GM20431 (cell line): Measurements from ENCODE around the gene LRRK2.

Experiments used
- in situ Hi-C: fragments of 300-500 bp; cut with MseI, MboI; formaldehyde crosslinking; loops from one replicate; pipeline ENCODE4 v1.15.0; 2020; ENCODE audit warnings: low sequenced_read_pairs; ENCODE audit not compliant: unreplicated experiment

LRRK2 gene

DNA sequence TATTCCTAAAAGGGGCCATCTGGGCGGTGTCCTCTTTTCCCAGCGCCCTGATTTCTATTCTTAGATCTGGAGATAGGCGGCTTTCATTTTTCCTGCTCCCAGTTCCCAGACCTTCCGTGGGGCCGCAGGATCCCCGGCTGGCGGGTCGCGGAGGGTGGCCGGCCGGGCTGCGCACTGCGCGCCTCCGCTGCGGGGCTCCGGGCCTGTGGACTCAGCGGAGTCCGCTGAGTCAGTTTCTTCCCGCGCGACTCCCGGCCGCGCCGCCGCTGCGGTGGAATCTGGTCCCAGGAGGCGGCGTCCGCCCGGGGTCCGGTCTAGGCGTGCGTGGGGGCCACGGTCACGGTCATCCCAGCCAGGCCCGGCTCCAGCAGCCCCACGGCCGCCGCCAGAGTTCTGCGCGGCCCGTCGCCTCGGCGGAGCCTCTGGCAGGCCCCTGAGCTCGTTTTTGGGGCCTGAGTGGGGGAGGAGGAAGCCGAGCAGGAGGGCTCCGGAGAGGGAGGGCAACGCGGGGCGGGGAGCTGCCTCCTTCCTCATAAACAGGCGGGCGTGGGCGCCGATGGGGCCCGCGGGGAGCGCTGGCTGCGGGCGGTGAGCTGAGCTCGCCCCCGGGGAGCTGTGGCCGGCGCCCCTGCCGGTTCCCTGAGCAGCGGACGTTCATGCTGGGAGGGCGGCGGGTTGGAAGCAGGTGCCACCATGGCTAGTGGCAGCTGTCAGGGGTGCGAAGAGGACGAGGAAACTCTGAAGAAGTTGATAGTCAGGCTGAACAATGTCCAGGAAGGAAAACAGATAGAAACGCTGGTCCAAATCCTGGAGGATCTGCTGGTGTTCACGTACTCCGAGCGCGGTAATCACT lies at the start of gene LRRK2:
Gene LRRK2, plus strand, starts transcription at position 559 of the 853 bp plus-strand sequence. Its CDS starts 135 bp downstream, at position 694.
- in situ Hi-C loops: no loop called here

DNA sequence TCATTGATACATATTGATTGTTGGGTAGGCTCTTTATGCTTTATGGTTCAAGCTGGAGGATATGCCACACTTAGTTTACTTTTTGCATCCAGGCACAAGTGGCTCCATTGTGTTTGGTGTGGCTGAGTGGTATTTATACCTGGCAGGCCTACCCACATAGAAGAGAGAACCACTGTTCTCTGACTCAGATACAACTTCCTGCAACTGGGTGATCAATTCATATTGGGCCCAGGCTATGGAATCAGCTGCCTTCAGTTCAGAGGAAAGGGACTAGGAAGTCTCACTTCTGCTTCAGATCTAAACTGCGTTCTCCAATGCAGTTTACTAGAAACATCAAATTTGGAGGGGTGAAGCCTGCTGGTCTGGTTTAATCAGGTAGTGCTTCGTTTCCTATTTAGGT lies 49.8 kb upstream of the LRRK2 start:
- in situ Hi-C loops: no loop called here

DNA sequence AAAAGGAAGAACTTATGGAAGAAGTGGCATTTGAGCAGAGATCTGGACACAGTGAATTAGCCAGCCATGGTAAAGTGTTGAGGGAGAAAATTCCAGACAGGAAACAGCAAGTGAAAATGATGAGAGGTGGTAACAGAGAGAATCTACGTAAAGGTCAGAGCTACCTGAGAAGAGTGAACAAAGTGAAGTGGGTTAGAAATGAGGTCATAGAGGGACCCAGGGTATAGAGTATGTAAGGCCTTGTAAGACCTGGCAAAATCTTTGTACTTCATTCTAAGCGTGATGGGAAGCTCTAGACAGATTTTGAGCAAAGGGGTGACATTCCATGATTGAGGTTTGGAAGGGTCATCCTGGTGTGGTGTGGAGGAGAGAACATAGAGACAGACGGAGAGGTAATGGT lies 49.3 kb upstream of the LRRK2 start:
- in situ Hi-C loops: no loop called here

DNA sequence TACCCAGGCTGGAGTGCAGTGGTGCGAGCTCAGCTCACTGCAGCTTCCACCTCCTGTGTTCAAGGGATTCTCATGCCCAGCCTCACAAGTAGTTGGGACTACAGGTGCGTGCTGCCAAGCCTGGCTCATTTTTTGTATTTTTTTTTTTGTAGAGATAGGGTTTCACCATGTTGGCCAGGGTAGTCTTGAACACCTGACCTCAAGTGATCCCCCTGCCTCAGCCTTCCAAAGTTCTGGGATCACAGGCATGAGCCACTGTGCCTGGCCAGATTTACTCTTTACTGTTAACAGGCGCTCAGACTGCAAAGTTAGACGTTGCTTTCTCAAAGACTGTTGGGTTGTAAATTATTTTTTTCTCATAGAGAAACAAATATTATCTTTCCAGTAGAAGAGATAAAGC lies 46.1 kb upstream of the LRRK2 start:
- in situ Hi-C loops: no loop called here

DNA sequence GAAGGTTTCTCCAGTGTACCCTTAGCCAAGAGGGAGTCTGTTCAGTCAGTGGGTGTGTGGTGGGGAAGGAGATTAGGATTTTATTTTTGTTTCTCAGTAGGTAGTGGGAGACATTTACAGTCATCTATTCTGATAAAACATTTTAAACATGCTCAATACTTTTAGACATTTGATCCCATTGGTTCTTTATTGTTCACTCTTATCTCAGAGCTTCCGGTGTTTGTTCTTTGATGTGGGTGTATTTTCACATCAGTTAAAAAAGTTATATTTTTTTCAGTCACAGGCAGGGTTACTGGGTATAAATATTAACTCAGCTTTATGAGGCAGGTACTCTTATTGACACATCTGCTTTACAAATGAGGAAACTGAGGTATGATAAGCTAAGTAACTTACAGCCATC lies 43.3 kb upstream of the LRRK2 start:
- in situ Hi-C loops: no loop called here

DNA sequence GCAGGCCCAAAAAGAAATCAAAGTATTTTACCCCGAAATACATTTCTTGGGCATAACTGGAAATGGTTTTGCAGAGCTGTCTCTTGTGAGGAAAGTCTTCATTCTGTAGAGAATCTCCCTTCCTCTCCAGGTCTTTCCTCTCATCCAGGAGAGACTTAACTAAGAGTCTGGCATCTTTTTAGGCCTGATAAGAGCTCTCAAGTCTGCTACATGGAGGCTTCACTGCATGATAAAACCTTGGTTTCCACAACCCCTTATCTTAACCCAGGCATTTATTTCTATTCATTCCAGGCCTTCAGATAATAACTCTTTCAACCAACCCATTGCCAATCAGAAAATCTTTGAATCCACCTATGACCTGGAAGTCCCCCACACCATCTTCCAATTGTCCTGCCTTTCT lies 41.1 kb upstream of the LRRK2 start:
- in situ Hi-C loops: no loop called here

DNA sequence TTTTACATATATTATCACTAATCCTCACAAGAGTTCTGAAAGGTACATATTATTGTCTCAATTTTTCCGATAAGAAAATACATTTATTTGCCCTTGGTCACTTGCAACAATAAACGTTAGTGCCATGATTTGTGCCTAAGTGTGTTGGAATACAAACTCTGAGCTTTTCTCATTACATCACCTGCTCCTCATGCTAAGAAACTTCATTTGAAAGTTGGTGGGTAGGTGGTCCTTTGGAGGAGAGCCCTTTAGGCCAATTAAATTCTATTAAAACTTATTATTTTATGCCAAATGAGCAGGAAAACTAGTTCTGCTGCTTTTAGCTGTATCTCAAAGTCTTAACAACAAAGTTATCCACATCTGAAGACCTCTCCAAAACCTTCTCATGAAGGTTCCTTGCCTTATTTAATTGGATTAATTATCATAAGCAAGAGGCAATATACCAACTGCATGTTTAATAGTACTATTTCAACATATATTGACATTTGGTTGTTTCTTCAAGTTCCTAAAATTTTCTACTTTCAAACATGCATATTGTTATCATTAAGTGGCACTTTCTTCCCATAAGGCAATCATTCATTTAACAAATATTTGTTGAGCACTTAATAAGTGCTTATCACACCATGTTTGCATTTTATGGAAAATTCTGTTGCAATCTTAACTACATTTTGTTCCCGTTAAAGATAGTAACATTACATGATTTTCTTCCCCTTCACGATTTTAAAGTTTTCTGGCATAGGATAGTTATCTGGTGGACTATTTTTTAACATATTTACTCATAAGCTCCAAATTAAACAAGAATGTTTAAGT lies 40.1 kb upstream of the LRRK2 start:
- in situ Hi-C loops: no loop called here

DNA sequence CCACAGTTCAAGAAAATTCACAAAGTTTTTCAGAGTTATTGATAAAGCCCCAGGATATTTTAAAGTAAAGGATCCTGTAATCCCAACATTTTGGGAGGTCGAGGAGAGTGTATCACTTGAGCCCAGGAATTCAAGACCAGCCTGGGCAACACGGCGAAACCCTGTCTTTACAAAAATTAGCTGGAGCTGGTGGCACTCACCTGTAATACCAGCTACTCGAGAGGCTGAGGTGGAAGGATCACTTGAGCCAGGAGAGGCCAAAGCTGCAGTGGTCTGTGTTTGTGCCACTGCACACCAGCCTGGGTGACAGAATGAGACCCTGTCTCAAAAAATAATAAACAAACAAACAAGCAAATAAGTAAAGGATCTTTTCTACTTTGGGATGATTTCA lies 39.5 kb upstream of the LRRK2 start:
- in situ Hi-C loops: no loop called here

DNA sequence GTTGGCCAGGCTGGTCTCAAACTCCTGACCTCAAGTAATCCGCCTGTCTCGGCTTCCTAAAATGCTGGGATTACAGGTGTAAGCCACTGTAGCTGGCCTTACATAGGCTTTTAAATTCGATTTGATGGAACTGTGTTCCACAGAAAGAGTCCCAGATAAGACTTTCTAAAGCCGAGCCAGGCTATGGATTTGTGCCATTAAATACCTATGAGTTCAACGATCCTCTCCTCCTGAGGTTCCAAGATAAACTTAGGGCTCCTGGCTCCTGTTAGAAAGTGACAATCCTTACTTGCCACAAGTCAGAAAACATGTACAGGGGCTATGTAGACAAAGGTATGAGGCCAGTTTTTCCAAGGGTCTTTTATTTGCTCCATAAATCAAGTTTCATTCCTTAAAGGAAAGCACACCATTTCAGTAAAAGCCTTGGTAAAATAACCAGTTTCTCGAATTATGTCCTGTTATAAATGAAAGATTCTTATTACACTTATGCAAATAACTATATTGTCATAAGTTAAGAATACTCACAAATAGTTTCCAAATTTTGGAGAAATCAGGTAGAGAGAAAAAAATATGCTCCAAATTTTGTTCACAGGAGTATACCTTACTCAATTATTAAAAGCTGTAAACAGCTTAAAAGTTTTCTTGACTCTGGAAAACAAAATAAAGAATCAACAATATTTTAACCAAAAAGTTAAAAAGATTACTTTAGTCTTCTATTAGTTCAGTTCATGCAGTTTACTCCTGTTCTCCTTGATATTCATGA lies 36.1 kb upstream of the LRRK2 start:
- in situ Hi-C loops: no loop called here

DNA sequence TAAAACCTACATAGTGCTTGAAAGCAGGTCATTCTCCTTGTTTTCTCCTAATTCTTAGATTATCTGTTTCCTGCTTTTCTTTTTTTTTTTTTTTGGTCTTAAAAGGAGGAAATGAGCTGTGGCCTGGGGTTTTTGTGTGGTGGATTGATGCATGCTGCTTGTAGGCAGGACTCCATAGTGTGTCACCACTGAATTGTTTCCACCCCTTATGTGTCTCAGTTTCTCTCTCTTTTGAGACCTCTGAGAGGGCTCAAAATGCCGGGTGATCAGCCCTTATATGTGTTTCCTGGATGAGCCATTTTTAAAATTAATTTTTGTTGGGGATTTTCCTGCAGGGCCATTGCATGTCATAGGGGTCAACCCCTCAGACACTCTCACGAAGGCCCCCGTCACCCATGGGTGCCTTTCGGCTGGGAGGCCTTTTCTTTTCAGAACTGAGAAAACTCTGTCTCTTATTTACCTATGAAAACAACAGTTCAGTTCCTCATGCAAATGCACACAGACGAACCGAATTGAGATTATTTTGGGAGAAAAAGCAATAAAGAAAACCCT lies 32.0 kb upstream of the LRRK2 start:
- in situ Hi-C loops: no loop called here

DNA sequence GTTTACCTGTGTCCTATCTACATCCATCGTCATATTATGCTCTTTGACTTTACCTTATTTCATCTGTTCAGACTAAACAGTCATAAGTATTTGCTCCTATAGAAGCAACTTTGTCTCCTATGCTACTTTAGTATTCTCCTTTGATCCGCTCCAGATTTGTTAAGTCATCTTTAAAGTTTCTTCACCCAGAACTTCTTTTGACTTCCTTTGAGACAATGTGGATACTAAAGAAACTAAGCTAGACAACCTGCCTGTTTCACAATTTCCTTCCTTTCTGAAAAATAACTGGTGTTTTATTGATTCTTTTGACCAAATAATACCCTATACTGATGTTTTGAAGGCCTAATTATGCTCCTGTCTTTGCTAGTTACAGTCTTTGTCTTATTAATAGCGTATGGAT lies 30.0 kb upstream of the LRRK2 start:
- in situ Hi-C loops: no loop called here

DNA sequence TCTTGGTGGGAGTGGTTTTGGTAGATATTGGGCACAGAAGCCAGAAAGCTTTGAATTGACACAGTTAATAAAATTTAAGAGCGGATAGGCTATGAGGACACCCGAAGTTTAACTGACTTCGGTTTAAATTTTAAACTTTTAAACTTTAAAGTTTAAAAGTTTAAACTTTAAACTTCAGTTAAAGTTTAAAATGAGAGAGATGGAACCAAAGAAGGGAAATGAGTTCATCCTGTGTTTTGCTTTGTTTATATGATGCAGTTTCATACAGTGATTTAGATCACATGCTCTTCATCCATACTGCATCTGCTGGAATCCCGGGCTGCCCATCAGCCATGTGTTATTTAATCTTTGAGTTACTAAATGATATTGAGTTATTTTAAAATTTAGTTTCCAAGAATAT lies 27.2 kb upstream of the LRRK2 start:
- in situ Hi-C loops: no loop called here

DNA sequence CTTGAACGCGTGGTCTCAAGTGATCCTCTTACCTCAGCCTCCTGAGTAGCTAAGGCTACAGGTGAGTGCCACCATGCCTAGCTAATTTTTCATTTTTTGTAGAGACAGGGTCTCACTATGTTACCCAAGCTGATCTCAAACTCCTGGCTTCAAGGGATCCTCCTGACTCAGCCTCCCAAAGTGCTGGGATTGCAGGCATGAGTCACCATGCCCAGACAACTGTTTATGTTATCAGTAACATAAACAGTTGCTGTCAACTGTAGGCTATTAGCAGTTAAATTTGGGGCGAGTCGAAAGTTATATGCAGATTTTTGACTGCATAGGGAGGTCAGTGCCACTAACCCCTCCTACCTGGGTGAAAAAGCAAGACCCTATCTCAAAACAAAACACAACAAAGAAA lies 26.2 kb upstream of the LRRK2 start:
- in situ Hi-C loops: no loop called here

DNA sequence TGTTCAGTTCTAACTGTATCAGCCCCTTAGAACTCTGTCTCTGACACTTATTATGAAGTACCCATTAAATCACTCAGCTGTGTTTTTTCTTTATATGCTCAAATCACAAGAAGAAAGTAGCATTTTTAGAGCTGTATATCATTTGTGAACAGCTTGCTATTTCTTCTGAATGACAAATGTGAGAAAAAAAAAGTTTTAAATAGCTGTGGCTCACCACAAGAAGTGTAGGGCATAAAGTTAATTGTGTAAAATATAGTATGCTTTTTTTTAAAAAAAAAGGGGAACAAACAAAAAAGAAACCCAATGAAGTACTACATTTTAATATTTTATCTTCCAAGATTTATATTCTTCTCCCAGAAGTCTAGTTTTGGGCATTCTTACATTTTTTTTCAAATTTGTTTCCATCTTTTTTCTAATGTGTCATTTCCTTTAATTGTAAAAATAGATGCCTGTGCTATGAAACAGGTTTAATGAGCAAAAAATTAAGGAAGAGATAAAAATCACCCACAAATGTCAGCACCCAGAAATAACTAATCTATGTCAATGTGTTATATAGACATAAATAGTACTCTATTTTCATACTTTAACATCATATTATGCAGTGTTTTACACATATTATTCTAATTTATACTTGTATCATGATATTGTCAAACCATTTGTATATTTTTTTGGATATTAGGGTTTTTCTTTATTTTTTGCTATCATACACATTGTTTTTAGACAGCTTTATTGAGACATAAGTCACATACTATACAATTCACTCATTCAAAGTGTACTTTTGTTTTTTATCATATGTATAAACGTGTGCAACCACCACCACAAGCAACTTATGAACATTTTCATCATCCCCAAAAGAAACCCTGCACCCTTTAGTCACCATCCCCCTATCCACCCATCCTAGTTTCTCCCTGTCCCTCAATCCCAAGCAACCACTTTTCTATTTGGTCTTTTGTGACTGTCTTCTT lies 22.4 kb upstream of the LRRK2 start:
- in situ Hi-C loops: no loop called here

DNA sequence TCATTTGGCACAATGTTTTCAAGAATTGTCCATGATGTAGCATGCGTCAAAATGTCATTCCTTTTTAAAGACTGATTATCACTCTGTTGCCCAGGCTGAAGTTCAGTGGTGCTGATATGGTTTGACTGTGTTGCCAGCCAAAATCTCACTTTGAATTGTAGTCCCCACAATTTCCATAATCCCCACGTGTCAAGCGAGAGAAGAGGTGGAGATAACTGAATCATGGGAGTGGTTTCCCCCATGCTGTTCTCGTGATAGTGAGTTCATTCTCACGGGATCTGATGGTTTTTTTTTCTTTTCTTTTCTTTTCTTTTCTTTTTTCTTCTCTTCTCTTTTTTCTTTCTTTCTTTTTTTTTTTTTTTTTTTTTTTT lies 21.8 kb upstream of the LRRK2 start:
- in situ Hi-C loops: no loop called here

DNA sequence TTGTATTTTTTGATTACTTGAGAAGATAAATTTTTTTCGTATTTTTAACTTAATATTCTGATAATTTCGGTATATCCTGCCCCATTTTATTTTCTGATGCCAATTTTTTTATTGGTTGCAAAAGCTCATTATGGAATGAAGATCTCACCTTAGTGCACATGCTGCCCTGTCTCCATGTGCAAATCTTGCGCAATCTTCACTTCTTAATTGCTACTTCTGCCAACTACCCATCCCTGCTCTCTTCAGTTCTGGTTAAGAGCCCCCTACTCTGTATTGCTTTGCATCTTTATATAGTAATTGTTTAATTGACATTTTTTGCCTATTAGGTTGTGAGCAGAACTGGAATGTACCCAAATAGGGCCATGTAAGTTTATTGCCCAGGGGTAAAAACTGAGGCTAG lies 20.5 kb upstream of the LRRK2 start:
- in situ Hi-C loops: no loop called here

DNA sequence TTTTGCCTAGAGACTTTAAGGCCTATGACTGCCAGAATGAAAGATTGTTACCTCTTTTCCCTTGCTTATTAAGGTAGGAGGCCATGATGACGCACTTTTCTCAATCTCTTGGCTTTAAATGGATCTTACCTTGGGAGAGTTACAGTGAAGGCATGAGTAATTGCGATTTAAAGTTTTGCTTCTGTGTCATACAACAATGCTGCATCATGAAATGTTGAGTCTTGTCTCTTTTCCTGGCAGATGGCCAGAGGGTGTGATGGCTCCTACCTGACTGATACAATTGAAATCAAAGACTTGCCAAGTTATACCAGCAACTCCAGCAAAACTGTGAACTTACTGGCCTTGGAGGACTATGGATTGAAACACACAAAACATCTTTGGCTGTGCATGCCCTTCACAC lies 17.2 kb upstream of the LRRK2 start:
- in situ Hi-C loops: no loop called here

DNA sequence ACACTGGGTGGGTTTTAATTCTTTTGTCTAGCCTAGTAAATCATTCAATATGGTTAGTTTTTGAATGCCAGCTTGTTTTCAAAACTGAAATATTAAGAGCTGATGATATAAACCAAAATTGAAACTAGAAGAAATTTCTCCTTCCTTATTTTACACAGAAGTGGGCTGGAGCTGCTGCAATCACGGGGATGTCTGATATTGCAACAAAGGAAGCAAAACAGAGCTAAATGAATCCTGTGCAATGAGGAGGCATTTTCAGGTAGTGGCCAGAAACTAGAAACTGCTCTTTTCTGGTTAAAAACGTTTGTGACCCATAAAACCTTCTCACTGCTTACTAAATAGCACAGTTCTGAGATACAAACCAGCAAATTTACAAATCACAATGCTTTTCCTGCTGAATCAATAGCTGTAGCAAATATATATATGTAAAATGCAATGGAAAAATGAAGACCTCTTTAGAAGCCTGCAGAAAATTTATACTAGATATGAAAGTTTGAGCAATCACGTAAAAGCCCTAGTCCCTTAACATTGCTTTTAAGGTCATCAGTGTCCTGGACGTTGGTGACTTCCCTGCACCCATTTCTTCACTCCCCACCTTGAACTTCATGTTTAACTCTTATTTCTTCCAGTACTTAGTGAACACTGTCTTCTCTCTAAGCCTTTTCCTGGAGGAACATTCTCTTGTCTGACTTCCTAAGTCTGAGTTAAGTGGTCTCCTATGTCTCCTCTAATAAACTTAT lies 15.9 kb upstream of the LRRK2 start:
- in situ Hi-C loops: no loop called here

DNA sequence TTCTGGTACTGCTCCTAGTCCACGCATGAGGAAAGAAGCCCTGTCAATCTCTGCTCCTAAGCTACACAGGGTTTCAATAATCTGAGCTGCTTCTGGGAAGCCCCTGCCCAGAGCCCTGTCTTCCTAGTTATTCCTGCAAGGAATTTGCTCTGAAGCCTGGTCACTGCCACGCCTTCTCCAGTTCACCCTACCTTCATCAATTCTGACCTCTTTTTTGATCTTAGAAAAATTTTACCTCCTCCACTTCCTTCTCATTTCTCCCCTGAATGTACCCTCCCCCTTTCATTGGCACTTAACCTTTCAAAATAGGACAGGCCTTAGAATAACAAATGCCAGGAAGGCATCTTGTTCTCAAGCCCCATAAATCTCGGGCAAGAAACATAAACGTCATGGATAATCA lies 14.9 kb upstream of the LRRK2 start:
- in situ Hi-C loops: no loop called here
